ENCODE results near the gene VRK1.

VRK1 gene

GRCh38 chr14:96772929-96773328 lies 24.3 kb upstream of the VRK1 start:
- Histone ChIP-seq H3K27ac (replicated peaks) (no peak overlapping the region), H3K4me3 (replicated peaks; ENCODE audit: insufficient read depth, low read length) (no peak overlapping the region), H3K27me3 (ENCODE audit: insufficient read depth, poor library complexity, severe bottlenecking) (no peaks in the 10 kb centered on the region)
- no peak for DNase-seq (ENCODE audit: low read depth in 1 of 2, low spot score in 1 of 2)
- TF ChIP-seq POLR2AphosphoS5 (IDR thresholded peaks at IDR 0.05; ENCODE audit: low read depth) (no peak), CTCF (IDR thresholded peaks at IDR 0.05; ENCODE audit: insufficient read depth, low read length) (no peak), SPI1 (IDR thresholded peaks at IDR 0.05; ENCODE audit: borderline replicate concordance, low read depth) (no peak), GABPA (IDR thresholded peaks at IDR 0.05; ENCODE audit: low read depth) (no peak), REST (IDR thresholded peaks at IDR 0.05; ENCODE audit: insufficient replicate concordance, low read depth) (no peak)

GRCh38 chr14:96776791-96777190 lies 20.4 kb upstream of the VRK1 start:
- no peaks in the 10 kb centered on the region for H3K27me3 ChIP-seq (ENCODE audit: insufficient read depth, poor library complexity, severe bottlenecking)
- TF ChIP-seq GABPA (IDR thresholded peaks at IDR 0.05; ENCODE audit: low read depth), result no peak
- TF ChIP-seq POLR2AphosphoS5 (IDR thresholded peaks at IDR 0.05; ENCODE audit: low read depth), result no peak
- TF ChIP-seq CTCF (IDR thresholded peaks at IDR 0.05; ENCODE audit: insufficient read depth, low read length), result no peak
- no peak for TF ChIP-seq REST (IDR thresholded peaks at IDR 0.05; ENCODE audit: insufficient replicate concordance, low read depth)
- TF ChIP-seq SPI1 (IDR thresholded peaks at IDR 0.05; ENCODE audit: borderline replicate concordance, low read depth), result no peak
- DNase-seq (ENCODE audit: low read depth in 1 of 2, low spot score in 1 of 2), result no peak
- H3K4me3 ChIP-seq (replicated peaks; ENCODE audit: insufficient read depth, low read length), result no peak overlapping the region
- H3K27ac ChIP-seq (replicated peaks), result no peak overlapping the region

- no peak overlapping the region for H3K27ac ChIP-seq (replicated peaks)
- DNase-seq (ENCODE audit: low read depth in 1 of 2, low spot score in 1 of 2), result no peak
- TF ChIP-seq CTCF (IDR thresholded peaks at IDR 0.05; ENCODE audit: insufficient read depth, low read length), result no peak
- TF ChIP-seq GABPA (IDR thresholded peaks at IDR 0.05; ENCODE audit: low read depth), result no peak
- no peak for TF ChIP-seq SPI1 (IDR thresholded peaks at IDR 0.05; ENCODE audit: borderline replicate concordance, low read depth)
- TF ChIP-seq REST (IDR thresholded peaks at IDR 0.05; ENCODE audit: insufficient replicate concordance, low read depth), result no peak
- TF ChIP-seq POLR2AphosphoS5 (IDR thresholded peaks at IDR 0.05; ENCODE audit: low read depth), result no peak
- H3K27me3 ChIP-seq (ENCODE audit: insufficient read depth, poor library complexity, severe bottlenecking), result no peaks in the 10 kb centered on the region
- H3K4me3 ChIP-seq (replicated peaks; ENCODE audit: insufficient read depth, low read length), result no peak overlapping the region
Observed at GRCh38 chr14:96780500-96780899, 16.7 kb upstream of the VRK1 start.

All from HL-60 (cell line).